H1 (cell line): Measurements from ENCODE around the gene PRICKLE2. TPM values are rescaled to one million over a fixed set of nuclear protein-coding genes. Genes with fewer than 3 reads are reported as not detected.

Experiments
- CTCF ChIA-PET: fragments of 300-600 bp; sonication (Branson Sonifier 250); formaldehyde crosslinking; loops from one replicate; lab custom pipeline; 2021; ENCODE audit not compliant: partially characterized antibody; lab: Charles Lee
- POLR2A ChIA-PET: fragments of 300-600 bp; sonication (Branson Sonifier 250); formaldehyde crosslinking; loops from one replicate; lab custom pipeline; 2021; ENCODE audit warnings: inconsistent platforms; ENCODE audit not compliant: partially characterized antibody; lab: Charles Lee
- DNase-seq, 2 experiments: peaks; one replicate each; pipeline versions ENCODE4 v3.0.0 to v3.0.0-alpha.2; 2010 to 2022; ENCODE audit warnings: low spot score in 2 of 2, low read depth in 1 of 2, mixed read lengths in 1 of 2
- FAIRE-seq: peaks from 2 replicates; lab custom pipeline; 2011; peaks lifted over from hg19 to GRCh38; lab: Jason Lieb, UNC
- H2AFZ ChIP-seq: 2 replicates; pipeline ENCODE4 v1.8.1; 2012; ENCODE audit warnings: low read length, inconsistent platforms
- H2AK5ac ChIP-seq: 2 replicates; pipeline ENCODE4 v1.6.1; 2013; ENCODE audit warnings: low read depth, low read length
- H2BK120ac ChIP-seq: replicated peaks from 2 replicates; pipeline ENCODE3; 2013; ENCODE audit warnings: low read depth, low read length, inconsistent platforms
- H2BK12ac ChIP-seq: 2 replicates; pipeline ENCODE4 v1.6.1; 2013; ENCODE audit warnings: low read depth, low read length
- H2BK15ac ChIP-seq: 2 replicates; pipeline ENCODE4 v1.6.1; 2013; ENCODE audit warnings: low read length
- H2BK20ac ChIP-seq: 2 replicates; pipeline ENCODE4 v1.6.1; 2013; ENCODE audit warnings: low read length
- H2BK5ac ChIP-seq: 2 replicates; pipeline ENCODE4 v1.6.1; 2013; ENCODE audit warnings: low read depth, low read length
- H3K14ac ChIP-seq: 2 replicates; pipeline ENCODE4 v1.6.1; 2013; ENCODE audit warnings: inconsistent platforms; ENCODE audit not compliant: insufficient read length
- H3K18ac ChIP-seq: 2 replicates; pipeline ENCODE4 v1.6.1; 2013; ENCODE audit warnings: low read length; ENCODE audit errors: extremely low read depth
- H3K23ac ChIP-seq: 2 replicates; pipeline ENCODE4 v1.6.1; 2013; ENCODE audit warnings: inconsistent platforms; ENCODE audit not compliant: insufficient read length
- H3K23me2 ChIP-seq: 2 replicates; pipeline ENCODE4 v1.6.1; 2013; ENCODE audit warnings: low read depth, low read length
- H3K27ac ChIP-seq: 2 replicates; pipeline ENCODE4 v1.6.1; 2011; ENCODE audit warnings: low read depth, low read length, inconsistent platforms
- H3K27me3 ChIP-seq, 4 experiments: replicated peaks in 1 of 4; 1 replicate in 1 of 4; 2 replicates in 3 of 4; pipeline versions ENCODE4 v1.6.1 to v1.8.1; 2011 to 2013; ENCODE audit warnings: low read length in 3 of 4, mild to moderate bottlenecking in 3 of 4, inconsistent platforms in 2 of 4, mixed read lengths in 2 of 4, moderate library complexity in 1 of 4; ENCODE audit not compliant: control insufficient read depth in 3 of 4, insufficient read depth in 3 of 4; ENCODE audit errors: extremely low read depth in 1 of 4
- H3K36me3 ChIP-seq, 4 experiments: 2 replicates each; pipeline versions ENCODE4 v1.6.1 to v1.8.1; 2011 to 2013; ENCODE audit warnings: mild to moderate bottlenecking in 4 of 4, low read length in 3 of 4, moderate library complexity in 2 of 4, control low read depth in 1 of 4, inconsistent platforms in 1 of 4; ENCODE audit not compliant: insufficient read depth in 4 of 4, control insufficient read depth in 2 of 4
- H3K4ac ChIP-seq: replicated peaks from 2 replicates; pipeline ENCODE3; 2013; ENCODE audit warnings: low read length, low read depth, mixed read lengths, inconsistent platforms; ENCODE audit not compliant: insufficient read length
- H3K4me1 ChIP-seq, 4 experiments: replicated peaks in 1 of 4; 1 replicate in 1 of 4; 2 replicates in 3 of 4; pipeline versions ENCODE4 v1.6.1 to v1.8.1; 2011 to 2013; ENCODE audit warnings: low read length in 3 of 4, inconsistent platforms in 2 of 4, mixed read lengths in 1 of 4; ENCODE audit not compliant: insufficient read depth in 4 of 4, control insufficient read depth in 3 of 4
- H3K4me2 ChIP-seq, 2 experiments: 2 replicates each; pipeline versions ENCODE4 v1.6.1 to v1.8.1; 2011 to 2013; ENCODE audit warnings: low read depth in 2 of 2, low read length in 2 of 2, control low read depth in 1 of 2, inconsistent platforms in 1 of 2, mild to moderate bottlenecking in 1 of 2; ENCODE audit not compliant: insufficient read depth in 1 of 2
- H3K4me3 ChIP-seq, 4 experiments: fragments of 200-600, 300-600 bp in 1 of 4; sonication (generic), shearing (Covaris generic), sonication (Bioruptor Twin) in 1 of 4; 2 replicates each; pipeline versions ENCODE4 v1.5.1 to v1.8.1; 2011 to 2016; ENCODE audit warnings: low read length in 4 of 4, low read depth in 3 of 4, control low read depth in 2 of 4, inconsistent platforms in 2 of 4, mild to moderate bottlenecking in 2 of 4, mixed read lengths in 1 of 4, moderate library complexity in 1 of 4; ENCODE audit not compliant: insufficient read depth in 2 of 4; ENCODE audit errors: extremely low read depth in 1 of 4
- H3K56ac ChIP-seq: replicated peaks from 2 replicates; pipeline ENCODE3; 2013; ENCODE audit warnings: low read depth, mild to moderate bottlenecking, mixed read lengths, low read length, inconsistent platforms; ENCODE audit not compliant: insufficient read length
- H3K79me1 ChIP-seq: 2 replicates; pipeline ENCODE4 v1.6.1; 2013; ENCODE audit warnings: low read depth, low read length, control low read depth
- H3K79me2 ChIP-seq, 2 experiments: 2 replicates each; pipeline versions ENCODE4 v1.6.1 to v1.8.1; 2012 to 2013; ENCODE audit warnings: low read length in 2 of 2, mild to moderate bottlenecking in 2 of 2, inconsistent platforms in 1 of 2; ENCODE audit not compliant: insufficient read depth in 2 of 2, control insufficient read depth in 1 of 2
- H3K9ac ChIP-seq, 4 experiments: replicated peaks in 1 of 4; 1 replicate in 1 of 4; 2 replicates in 3 of 4; pipeline versions ENCODE4 v1.6.1 to v1.8.1; 2011 to 2013; ENCODE audit warnings: low read depth in 3 of 4, low read length in 3 of 4, control low read depth in 2 of 4, mild to moderate bottlenecking in 2 of 4, moderate library complexity in 2 of 4, inconsistent platforms in 1 of 4; ENCODE audit errors: extremely low read depth in 1 of 4
- H3K9me3 ChIP-seq, 2 experiments: 2 replicates each; pipeline versions ENCODE4 v1.6.1 to v1.8.1; 2012 to 2013; ENCODE audit warnings: mild to moderate bottlenecking in 2 of 2, moderate library complexity in 2 of 2, control low read depth in 1 of 2, inconsistent platforms in 1 of 2, low read depth in 1 of 2, low read length in 1 of 2, mixed read lengths in 1 of 2; ENCODE audit not compliant: insufficient read depth in 2 of 2
- H4K20me1 ChIP-seq, 2 experiments: replicated peaks in 1 of 2; 2 replicates each; pipeline versions ENCODE3 to v1.8.1; 2011 to 2013; ENCODE audit warnings: inconsistent platforms in 2 of 2, low read length in 2 of 2, mild to moderate bottlenecking in 1 of 2; ENCODE audit not compliant: insufficient read depth in 2 of 2, control insufficient read depth in 1 of 2
- H4K5ac ChIP-seq: 2 replicates; pipeline ENCODE4 v1.6.1; 2013; ENCODE audit warnings: low read length, low read depth, mixed read lengths, inconsistent platforms; ENCODE audit not compliant: insufficient read length
- H4K8ac ChIP-seq: 2 replicates; pipeline ENCODE4 v1.8.0; 2013; ENCODE audit warnings: mild to moderate bottlenecking, moderate library complexity, low read length, inconsistent platforms; ENCODE audit not compliant: insufficient read depth; ENCODE audit errors: extremely low read depth
- H4K91ac ChIP-seq: replicated peaks from 2 replicates; pipeline ENCODE3; 2013; ENCODE audit warnings: low read length, mixed read lengths, inconsistent platforms; ENCODE audit not compliant: insufficient read length
- BACH1 ChIP-seq: IDR thresholded peaks from 2 replicates; pipeline ENCODE4 v1.6.1; 2012; ENCODE audit warnings: low read length, improper control_type of control experiment
- CEBPB ChIP-seq: IDR thresholded peaks from 2 replicates; pipeline ENCODE4 v1.6.1; 2012; ENCODE audit warnings: low read depth, low read length
- CHD1 ChIP-seq: IDR thresholded peaks from 2 replicates; pipeline ENCODE4 v1.6.1; 2012; ENCODE audit warnings: low read depth, low read length, improper control_type of control experiment
- CHD2 ChIP-seq: IDR thresholded peaks from 2 replicates; pipeline ENCODE4 v1.6.1; 2012; ENCODE audit warnings: low read length, improper control_type of control experiment
- CREB1 ChIP-seq: IDR thresholded peaks from 2 replicates; pipeline ENCODE4 v1.6.1; 2012; ENCODE audit warnings: inconsistent platforms
- GABPA ChIP-seq: IDR thresholded peaks from 2 replicates; pipeline ENCODE4 v1.6.1; 2011; ENCODE audit warnings: mild to moderate bottlenecking, low read length, moderate library complexity, borderline replicate concordance; ENCODE audit not compliant: insufficient read depth
- GTF2F1 ChIP-seq: IDR thresholded peaks from 2 replicates; pipeline ENCODE4 v1.6.1; 2012; ENCODE audit warnings: low read depth, low read length, improper control_type of control experiment, borderline replicate concordance
- POLR2A ChIP-seq, 2 experiments: IDR thresholded peaks; 1 replicate in 1 of 2; 2 replicates in 1 of 2; pipeline ENCODE4 v1.6.1; 2011; ENCODE audit warnings: low read depth in 2 of 2, low read length in 2 of 2, mild to moderate bottlenecking in 2 of 2; ENCODE audit errors: control extremely low read depth in 1 of 2
- RAD21 ChIP-seq, 2 experiments: IDR thresholded peaks in 1 of 2; conservative IDR thresholded peaks in 1 of 2; 2 replicates each; pipeline ENCODE4 v1.6.1; 2011; ENCODE audit warnings: low read depth in 2 of 2, low read length in 2 of 2, improper control_type of control experiment in 1 of 2, inconsistent platforms in 1 of 2, mild to moderate bottlenecking in 1 of 2, moderate library complexity in 1 of 2
- RBBP5 ChIP-seq: IDR thresholded peaks from 2 replicates; pipeline ENCODE4 v1.7.1; 2012; ENCODE audit warnings: low read depth, mild to moderate bottlenecking, inconsistent platforms, low read length, moderate library complexity, borderline replicate concordance
- RFX5 ChIP-seq: IDR thresholded peaks from 2 replicates; pipeline ENCODE4 v1.6.1; 2011; ENCODE audit warnings: low read depth, low read length, improper control_type of control experiment, borderline replicate concordance
- SIN3A ChIP-seq, 2 experiments: IDR thresholded peaks in 1 of 2; conservative IDR thresholded peaks in 1 of 2; 2 replicates each; pipeline ENCODE4 v1.6.1; 2011 to 2012; ENCODE audit warnings: low read length in 2 of 2, improper control_type of control experiment in 1 of 2, low read depth in 1 of 2, mild to moderate bottlenecking in 1 of 2
- SUZ12 ChIP-seq: fragments of 200-600 bp; sonication (generic); IDR thresholded peaks from 2 replicates; pipeline ENCODE4 v1.6.1; 2012; ENCODE audit warnings: mild to moderate bottlenecking, inconsistent platforms, low read length, moderate library complexity, mixed read lengths
- TEAD4 ChIP-seq: IDR thresholded peaks from 2 replicates; pipeline ENCODE4 v1.6.1; 2012; ENCODE audit warnings: low read depth, low read length, inconsistent platforms, mixed read lengths
- YY1 ChIP-seq: IDR thresholded peaks from 2 replicates; pipeline ENCODE4 v1.6.1; 2011; ENCODE audit warnings: low read depth, mild to moderate bottlenecking, low read length
- WGBS, 2 experiments: shearing (Covaris generic) in 1 of 2; methylation state at CpG; one replicate each; pipeline versions ENCODE4 v1.1.6 to v1.1.7; 2013 to 2015; ENCODE audit warnings: low lambda C conversion rate in 2 of 2, mixed read lengths in 2 of 2, inconsistent platforms in 1 of 2, low coverage in 1 of 2, missing lambda C conversion rate in 1 of 2; ENCODE audit not compliant: insufficient replicate concordance in 2 of 2, insufficient coverage in 1 of 2, insufficient read length in 1 of 2; ENCODE audit errors: extremely low coverage in 1 of 2, missing lambda C conversion rate in 1 of 2; 5-methylcytosine and 5-hydroxymethylcytosine counted together
- polyA plus RNA-seq, 7 experiments: library from polyadenylated mRNA; depleted of rRNA in 3 of 7; stranded (reverse) in 5 of 7; unstranded in 2 of 7; fragments of >200 nt in 5 of 7; fragments of 200-250 nt in 2 of 7; gene quantifications; 1 replicate in 5 of 7; 2 replicates in 1 of 7; 4 replicates in 1 of 7; pipeline versions ENCODE4 v1.2.1 to v1.2.3, GENCODE V29; 2011 to 2013; ENCODE audit warnings: missing spikeins in 2 of 7, mixed read lengths in 2 of 7
- total RNA-seq: library from RNA; stranded (reverse); fragmentation: NEBNext Ultra II Directional; extraction: Animal tissue kit (Norgen Biotek cat#: 25700); gene quantifications from 2 replicates; pipeline ENCODE4 v1.2.1, GENCODE V29; 2021

The PRICKLE2 gene
- total and polyA plus RNA-seq, 2 of the 8 experiments (the other 6 are each of a cell fraction or from before 2014, with no cell fraction given): 2.9 to 8.0 TPM

- DNase-seq: no peak
- Histone ChIP-seq H2BK15ac (no peak overlapping the region), H2AFZ (no peak overlapping the region), H3K36me3 (no peaks in the 10 kb centered on the region), H3K4me3 (no peak overlapping the region), H4K91ac (no peak overlapping the region), H3K9ac (no peak overlapping the region), H2BK12ac (no peak overlapping the region), H3K14ac (no peak overlapping the region), H3K23ac (no peak overlapping the region), H3K4me2 (no peak overlapping the region), H2BK20ac (no peak overlapping the region), H2BK120ac (no peak overlapping the region), H3K4ac (no peak overlapping the region), H3K56ac (no peak overlapping the region), H4K8ac (no peak overlapping the region), H3K23me2 (no peaks in the 10 kb centered on the region), H2AK5ac (no peak overlapping the region), H3K18ac (no peak overlapping the region), H3K4me1 (peaks cover 11 to 31% (median 22%) of the 10 kb centered on the region in 4 experiments; a peak in 6 of 7 replicates), H3K27me3 (peaks cover 0 to 22% (median 8%) of the 10 kb centered on the region in 4 experiments; a peak in 4 of 7 replicates), H4K20me1 (peaks cover 7 to 14% of the 10 kb centered on the region in 2 experiments), H4K5ac (no peak overlapping the region), H3K79me2 (no peaks in the 10 kb centered on the region), H3K79me1 (no peaks in the 10 kb centered on the region), H3K9me3 (no peaks in the 10 kb centered on the region), H2BK5ac (no peak overlapping the region), H3K27ac (no peak overlapping the region)
- POLR2A ChIA-PET: interaction anchor here (0.6 kb wide), 1 partner anchor 10 kb away, joined by 5 read pairs; the partner anchor contains the start of gene PRICKLE2
- FAIRE-seq: no peak
- WGBS, 2 experiments: 94% methylated on average over 3 of the region's 3 CpGs; no CpG with 5 or more reads in 1 of the 2 experiments
- CTCF ChIA-PET: interaction anchor here (1.1 to 4.5 kb wide), 6 partner anchors 11 to 185 kb away, joined by 3 to 23 read pairs (median 4); partner anchors contain the start of gene PRICKLE2
- TF ChIP-seq CHD2: no peak
- TF ChIP-seq RBBP5: no peak
- TF ChIP-seq YY1: no peak
- TF ChIP-seq POLR2A (IDR thresholded peaks at IDR 0.05; ENCODE audit: control extremely low read depth in 1 of 2, low read depth in 2 of 2, low read length in 2 of 2): no peak
- no peak for TF ChIP-seq GABPA
- no peak for TF ChIP-seq CEBPB
- no peak for TF ChIP-seq TEAD4
- no peak for TF ChIP-seq RAD21 (IDR thresholded peaks at IDR 0.05 in 1 of 2, conservative IDR thresholded peaks at IDR 0.05 in 1 of 2; ENCODE audit: low read depth in 2 of 2, low read length in 2 of 2)
- no peak for TF ChIP-seq CHD1
- no peak for TF ChIP-seq SIN3A (conservative IDR thresholded peaks at IDR 0.05 in 1 of 2, IDR thresholded peaks at IDR 0.05 in 1 of 2; ENCODE audit: low read depth in 1 of 2, low read length in 2 of 2)
- no peak for TF ChIP-seq SUZ12
- no peak for TF ChIP-seq RFX5
- TF ChIP-seq GTF2F1: no peak
- no peak for TF ChIP-seq BACH1
- no peak for TF ChIP-seq CREB1
These were observed 9.7 kb downstream of the PRICKLE2 start for GRCh38 chr3:64215559-64215958.
